ENCODE results near the gene DLL1. TPM values are rescaled to one million over a fixed set of nuclear protein-coding genes. Genes with fewer than 3 reads are reported as not detected.
A peak's percentile ranks its signal among the peaks of the same experiment; 100 is the strongest.

Gene DLL1
- total and polyA plus RNA-seq, 3 donors from 2014 or later, result 2.8 to 5.5 (median 4.6) TPM

DNA sequence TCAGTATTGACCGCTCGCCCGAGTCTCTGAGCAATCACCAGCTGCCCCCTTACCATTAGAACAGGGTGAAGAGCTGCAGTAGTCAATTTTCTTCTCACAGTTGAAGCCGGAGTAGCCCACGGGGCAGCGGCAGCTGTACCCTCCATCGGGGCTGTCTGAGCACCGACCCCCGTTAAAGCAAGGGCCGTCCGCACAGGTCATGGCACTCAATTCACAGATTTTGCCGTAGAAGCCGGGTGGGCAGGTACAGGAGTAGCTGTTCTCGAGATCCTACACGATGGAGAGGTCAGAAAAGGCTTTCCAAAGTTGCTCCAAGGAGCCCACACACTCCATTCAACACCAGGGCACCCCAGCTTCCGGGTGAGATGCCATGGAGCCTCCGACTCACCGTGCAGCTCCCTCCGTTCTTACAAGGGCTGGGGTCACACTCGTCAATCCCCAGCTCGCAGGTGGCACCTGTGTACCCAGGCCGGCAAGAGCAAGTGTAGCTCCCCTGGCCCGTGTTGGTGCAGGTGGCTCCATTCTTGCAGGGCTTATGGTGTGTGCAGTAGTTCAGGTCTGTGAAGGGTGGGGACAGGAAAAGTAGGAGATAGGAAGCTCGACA is 5.9 kb downstream of the DLL1 start:
- TF ChIP-seq, protein P1, sequence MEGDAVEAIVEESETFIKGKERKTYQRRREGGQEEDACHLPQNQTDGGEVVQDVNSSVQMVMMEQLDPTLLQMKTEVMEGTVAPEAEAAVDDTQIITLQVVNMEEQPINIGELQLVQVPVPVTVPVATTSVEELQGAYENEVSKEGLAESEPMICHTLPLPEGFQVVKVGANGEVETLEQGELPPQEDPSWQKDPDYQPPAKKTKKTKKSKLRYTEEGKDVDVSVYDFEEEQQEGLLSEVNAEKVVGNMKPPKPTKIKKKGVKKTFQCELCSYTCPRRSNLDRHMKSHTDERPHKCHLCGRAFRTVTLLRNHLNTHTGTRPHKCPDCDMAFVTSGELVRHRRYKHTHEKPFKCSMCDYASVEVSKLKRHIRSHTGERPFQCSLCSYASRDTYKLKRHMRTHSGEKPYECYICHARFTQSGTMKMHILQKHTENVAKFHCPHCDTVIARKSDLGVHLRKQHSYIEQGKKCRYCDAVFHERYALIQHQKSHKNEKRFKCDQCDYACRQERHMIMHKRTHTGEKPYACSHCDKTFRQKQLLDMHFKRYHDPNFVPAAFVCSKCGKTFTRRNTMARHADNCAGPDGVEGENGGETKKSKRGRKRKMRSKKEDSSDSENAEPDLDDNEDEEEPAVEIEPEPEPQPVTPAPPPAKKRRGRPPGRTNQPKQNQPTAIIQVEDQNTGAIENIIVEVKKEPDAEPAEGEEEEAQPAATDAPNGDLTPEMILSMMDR (IDR thresholded peaks at IDR 0.05), result no peak
- no peak for TF ChIP-seq POLR2A (IDR thresholded peaks at IDR 0.05)
- no peak overlapping the region for H3K4me3 ChIP-seq
- no peaks in the 10 kb centered on the region for H3K27me3 ChIP-seq
- no peaks in the 10 kb centered on the region for H3K36me3 ChIP-seq (ENCODE audit: low read depth, missing control alignments)
- peaks cover 36% of the 10 kb centered on the region for H3K4me1 ChIP-seq
- 87 to 91% methylated on average over 12 to 24 of the region's 24 CpGs for WGBS, 2 donors
- peak; percentile 12 for DNase-seq
- no peak overlapping the region for H3K27ac ChIP-seq
- H3K9me3 ChIP-seq, result no peaks in the 10 kb centered on the region
- intact Hi-C loops (cut with DNase I; ENCODE audit: low total_unique reads), result no loop called here

DNA sequence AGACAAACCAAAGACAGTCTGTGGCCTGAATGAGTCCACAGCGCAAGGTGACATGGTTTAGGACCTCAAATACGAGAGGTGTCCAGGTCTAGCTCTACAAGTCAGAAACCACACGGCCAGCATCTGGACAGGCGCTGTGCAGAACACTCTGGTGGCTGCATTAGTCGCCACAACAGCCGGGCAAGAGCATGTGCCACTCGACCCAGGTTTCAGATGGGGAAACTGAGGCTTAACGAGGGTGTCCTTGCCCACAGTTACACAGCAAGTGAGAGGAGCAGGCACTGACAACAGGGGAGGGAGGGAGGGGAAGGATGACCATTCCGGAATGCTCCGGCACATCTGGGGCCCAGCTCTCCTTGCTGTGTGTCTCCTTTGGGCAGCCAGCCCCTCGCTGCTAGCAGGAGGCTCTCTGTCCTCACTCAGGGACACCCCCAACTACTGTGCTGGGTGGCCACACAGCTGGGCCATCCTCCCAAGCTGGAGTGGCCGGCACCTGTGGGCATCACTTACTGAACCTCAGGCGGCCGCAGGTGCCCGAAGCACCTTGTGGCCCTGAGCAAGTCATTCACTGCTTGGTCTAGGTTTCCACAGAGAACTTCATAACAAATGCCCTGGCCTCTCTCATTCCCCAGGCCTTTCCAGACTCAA is 6.6 kb downstream of the DLL1 start:
- Histone ChIP-seq H3K27me3 (no peaks in the 10 kb centered on the region), H3K4me1 (peaks cover 40% of the 10 kb centered on the region), H3K27ac (no peak overlapping the region), H3K9me3 (no peaks in the 10 kb centered on the region), H3K36me3 (ENCODE audit: low read depth, missing control alignments) (no peaks in the 10 kb centered on the region), H3K4me3 (no peak overlapping the region)
- DNase-seq, result peak; percentile 3
- intact Hi-C loops (cut with DNase I; ENCODE audit: low total_unique reads), result no loop called here
- WGBS, 2 donors, result 92 to 94% methylated on average over 15 of the region's 15 CpGs
- TF ChIP-seq POLR2A (IDR thresholded peaks at IDR 0.05), result no peak
- TF ChIP-seq, protein P1 (IDR thresholded peaks at IDR 0.05), result no peak

DNA sequence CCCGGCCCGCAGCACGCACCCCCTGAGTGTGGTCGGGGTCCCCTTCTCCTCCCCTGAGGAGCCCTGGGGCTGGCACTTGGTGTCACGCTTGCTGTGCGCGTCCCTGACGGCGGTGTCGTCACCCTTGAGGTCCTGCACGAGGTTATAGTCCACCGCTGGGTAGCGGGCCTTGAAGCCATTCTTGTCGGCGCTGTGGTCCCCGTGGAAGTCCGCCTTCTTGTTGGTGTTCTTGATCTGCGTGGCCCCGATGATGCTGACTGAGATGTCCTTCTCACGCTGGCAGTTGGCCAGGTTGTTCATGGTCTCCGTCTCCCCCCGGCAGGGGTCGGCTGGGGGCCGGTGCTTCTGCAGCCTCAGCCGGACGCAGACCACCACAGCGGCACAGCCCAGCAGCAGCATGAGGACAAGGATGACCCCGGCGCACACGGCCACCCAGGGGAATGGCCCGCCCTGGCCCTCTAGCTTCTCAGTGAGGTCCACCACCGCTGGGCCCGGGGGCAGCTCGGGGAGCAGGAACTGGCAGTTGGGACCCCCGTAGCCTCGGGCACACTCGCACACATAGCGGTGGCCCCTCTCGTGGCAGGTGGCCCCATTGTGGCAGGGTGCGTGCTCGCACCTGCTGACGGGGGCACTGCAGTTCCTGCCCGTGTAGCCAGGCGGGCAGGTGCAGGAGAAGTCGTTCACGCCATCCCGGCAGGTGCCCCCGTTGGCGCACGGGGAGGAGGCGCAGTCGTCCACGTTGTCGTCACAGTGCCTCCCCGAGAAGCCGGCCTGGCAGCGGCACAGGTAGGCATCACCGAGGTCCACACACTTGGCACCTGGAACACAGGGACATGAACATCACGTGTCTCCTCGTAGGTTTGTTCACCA is 7.4 kb downstream of the DLL1 start:
- Histone ChIP-seq H3K9me3 (no peaks in the 10 kb centered on the region), H3K36me3 (ENCODE audit: low read depth, missing control alignments) (no peaks in the 10 kb centered on the region), H3K4me1 (peaks cover 40% of the 10 kb centered on the region), H3K27ac (no peak overlapping the region), H3K4me3 (no peak overlapping the region), H3K27me3 (no peaks in the 10 kb centered on the region)
- no peak for DNase-seq
- intact Hi-C loops (cut with DNase I; ENCODE audit: low total_unique reads), result no loop called here
- 93 to 95% methylated on average over 27 to 56 of the region's 60 CpGs for WGBS, 2 donors
- no peak for TF ChIP-seq POLR2A (IDR thresholded peaks at IDR 0.05)
- TF ChIP-seq, protein P1 (IDR thresholded peaks at IDR 0.05), result no peak

DNA sequence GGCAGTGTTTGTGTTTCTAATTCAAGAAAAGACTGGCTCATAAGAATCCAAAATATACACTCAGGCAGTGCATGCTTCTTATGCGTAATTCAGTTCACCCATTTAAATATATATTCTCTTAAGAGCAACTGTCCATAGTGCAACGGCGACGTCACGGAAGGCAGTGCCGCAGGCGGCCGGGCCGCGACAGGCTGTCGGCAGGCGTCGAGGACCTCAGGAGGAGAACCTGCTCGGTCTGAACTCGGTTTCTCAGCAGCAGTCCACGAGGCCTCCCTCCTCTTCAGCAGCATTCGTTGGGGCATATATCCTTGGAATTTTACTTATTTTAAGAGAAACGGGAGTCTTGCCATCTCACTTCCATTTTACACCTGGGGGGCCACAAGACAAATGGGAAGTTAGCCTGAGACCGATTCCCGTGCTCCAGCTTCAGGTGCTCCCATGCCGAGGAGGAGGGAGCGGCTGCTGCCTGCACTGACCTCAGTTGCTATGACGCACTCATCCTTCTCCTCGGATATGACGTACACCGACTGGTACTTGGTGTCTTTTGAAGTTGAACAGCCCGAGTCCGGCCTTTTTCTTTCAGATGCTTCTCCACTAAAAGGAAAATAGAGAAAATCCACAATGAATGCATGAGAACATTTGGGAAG is 8.2 kb downstream of the DLL1 start:
- Histone ChIP-seq H3K4me1 (peaks cover 37% of the 10 kb centered on the region), H3K9me3 (no peaks in the 10 kb centered on the region), H3K4me3 (no peak overlapping the region), H3K36me3 (ENCODE audit: low read depth, missing control alignments) (no peaks in the 10 kb centered on the region), H3K27me3 (no peaks in the 10 kb centered on the region), H3K27ac (no peak overlapping the region)
- intact Hi-C loops (cut with DNase I; ENCODE audit: low total_unique reads), result no loop called here
- no peak for DNase-seq
- 93 to 95% methylated on average over 27 to 28 of the region's 28 CpGs for WGBS, 2 donors
- TF ChIP-seq POLR2A (IDR thresholded peaks at IDR 0.05), result no peak
- TF ChIP-seq, protein P1 (IDR thresholded peaks at IDR 0.05), result no peak
